Keratinocyte (primary cell): ENCODE measurements around the gene CARS1. TPM values are rescaled to one million over a fixed set of nuclear protein-coding genes. Genes with fewer than 3 reads are reported as not detected.
A peak's percentile ranks its signal among the peaks of the same experiment; 100 is the strongest.

Source experiments
- DNase-seq: peaks from one replicate; pipeline ENCODE4 v3.0.0-alpha.2; 2011; ENCODE audit warnings: low read depth, missing footprints, low spot score
- FAIRE-seq: peaks from 2 replicates; lab custom pipeline; 2011; peaks lifted over from hg19 to GRCh38; lab: Jason Lieb, UNC
- H2AFZ ChIP-seq: 2 replicates; pipeline ENCODE4 v1.6.0; 2012; ENCODE audit warnings: low read length, control low read depth, inconsistent platforms; ENCODE audit not compliant: control insufficient read depth
- H3K27ac ChIP-seq: 2 replicates; pipeline ENCODE4 v1.5.1; 2011; ENCODE audit warnings: low read length; ENCODE audit not compliant: control insufficient read depth, insufficient read depth
- H3K27me3 ChIP-seq: 3 replicates; pipeline ENCODE4 v1.6.0; 2011; ENCODE audit warnings: low read length; ENCODE audit not compliant: control insufficient read depth, insufficient read depth; ENCODE audit errors: extremely low read depth
- H3K36me3 ChIP-seq, 2 experiments: 2 replicates in 1 of 2; 3 replicates in 1 of 2; pipeline ENCODE4 v1.5.1; 2011; ENCODE audit warnings: low read length in 2 of 2, mild to moderate bottlenecking in 1 of 2; ENCODE audit not compliant: control insufficient read depth in 2 of 2, insufficient read depth in 2 of 2; ENCODE audit errors: extremely low read depth in 1 of 2
- H3K4me1 ChIP-seq: 3 replicates; pipeline ENCODE4 v1.5.1; 2011; ENCODE audit warnings: low read length; ENCODE audit not compliant: control insufficient read depth, insufficient read depth; ENCODE audit errors: extremely low read depth
- H3K4me2 ChIP-seq: 3 replicates; pipeline ENCODE4 v1.6.0; 2011; ENCODE audit warnings: low read depth, low read length; ENCODE audit not compliant: control insufficient read depth, insufficient read depth; ENCODE audit errors: extremely low read depth
- H3K4me3 ChIP-seq, 3 experiments: fragments of 200-600 bp in 1 of 3; sonication (generic) in 1 of 3; 2 replicates in 2 of 3; 3 replicates in 1 of 3; pipeline ENCODE4 v1.5.1; 2011 to 2016; ENCODE audit warnings: low read length in 3 of 3, mild to moderate bottlenecking in 3 of 3, control low read depth in 2 of 3, inconsistent platforms in 1 of 3, low read depth in 1 of 3, mixed read lengths in 1 of 3, mixed run types in 1 of 3, moderate library complexity in 1 of 3; ENCODE audit not compliant: control insufficient read depth in 2 of 3, insufficient read depth in 2 of 3; ENCODE audit errors: extremely low read depth in 1 of 3
- H3K79me2 ChIP-seq: 2 replicates; pipeline ENCODE4 v1.6.0; 2012; ENCODE audit warnings: low read length; ENCODE audit not compliant: control insufficient read depth, insufficient read depth
- H3K9ac ChIP-seq: 3 replicates; pipeline ENCODE4 v1.6.0; 2011; ENCODE audit warnings: low read length; ENCODE audit not compliant: control insufficient read depth, insufficient read depth; ENCODE audit errors: extremely low read depth
- H3K9me1 ChIP-seq: 3 replicates; pipeline ENCODE4 v1.6.0; 2011; ENCODE audit warnings: low read length; ENCODE audit not compliant: control insufficient read depth, insufficient read depth; ENCODE audit errors: extremely low read depth
- H3K9me3 ChIP-seq: 2 replicates; pipeline ENCODE4 v1.5.1; 2012; ENCODE audit warnings: low read depth, low read length; ENCODE audit not compliant: control insufficient read depth
- H4K20me1 ChIP-seq: 3 replicates; pipeline ENCODE4 v1.6.0; 2011; ENCODE audit warnings: low read length; ENCODE audit not compliant: control insufficient read depth, insufficient read depth; ENCODE audit errors: extremely low read depth
- CTCF ChIP-seq, 3 experiments: IDR thresholded peaks in 1 of 3; conservative IDR thresholded peaks in 1 of 3; optimal IDR thresholded peaks in 1 of 3; 2 replicates in 2 of 3; 3 replicates in 1 of 3; pipeline versions ENCODE3 to v1.5.1; 2011; ENCODE audit warnings: low read length in 3 of 3, mild to moderate bottlenecking in 3 of 3, moderate library complexity in 2 of 3, control low read depth in 1 of 3, inconsistent platforms in 1 of 3; ENCODE audit not compliant: insufficient read depth in 2 of 3; ENCODE audit errors: extremely low read depth in 1 of 3
- EZH2 ChIP-seq: IDR thresholded peaks from one replicate; pipeline ENCODE4 v1.6.1; 2012; ENCODE audit warnings: inconsistent platforms, mild to moderate bottlenecking, low read length, moderate library complexity
- dilution Hi-C: fragments of 300-500 bp; cut with MboI; formaldehyde crosslinking; loops from one replicate; pipeline ENCODE4 v1.7.0; 2020; ENCODE audit warnings: low sequenced_read_pairs; ENCODE audit not compliant: extremely low pct_ligation_motif_present
- polyA plus RNA-seq, 5 experiments: library from polyadenylated mRNA; depleted of rRNA in 3 of 5; stranded (reverse) in 3 of 5; stranded (forward) in 1 of 5; unstranded in 1 of 5; fragments of >200 nt; gene quantifications; 1 replicate in 1 of 5; 2 replicates in 3 of 5; 3 replicates in 1 of 5; pipeline versions ENCODE4 v1.2.1 to v1.2.3, GENCODE V29; 2011 to 2012; ENCODE audit warnings: missing spikeins in 2 of 5, low read depth in 1 of 5, low replicate concordance in 1 of 5

CARS1 gene
- polyA plus RNA-seq, 1 donor (not counting 4 experiments of a cell fraction or from before 2014, with no cell fraction given) = 60.7 TPM

- Histone ChIP-seq H4K20me1 (peaks cover 43% of the 10 kb centered on the region), H3K27me3 (no peaks in the 10 kb centered on the region), H3K27ac (no peak overlapping the region), H2AFZ (no peak overlapping the region), H3K9me1 (peaks cover 8% of the 10 kb centered on the region), H3K4me1 (peaks cover 19% of the 10 kb centered on the region), H3K36me3 (peaks cover 32 to 72% of the 10 kb centered on the region in 2 experiments), H3K79me2 (peaks cover 34% of the 10 kb centered on the region), H3K4me2 (no peak overlapping the region), H3K9ac (no peak overlapping the region), H3K4me3 (no peak overlapping the region), H3K9me3 (no peaks in the 10 kb centered on the region)
- no peak for TF ChIP-seq CTCF (optimal IDR thresholded peaks at IDR 0.05 in 1 of 3, IDR thresholded peaks at IDR 0.05 in 1 of 3, conservative IDR thresholded peaks at IDR 0.05 in 1 of 3; ENCODE audit: extremely low read depth in 1 of 3, insufficient read depth in 2 of 3, low read length in 3 of 3)
- no peak for TF ChIP-seq EZH2
- no peak for DNase-seq
- dilution Hi-C loops = no loop called here
- no peak for FAIRE-seq
These were observed 16.3 kb downstream of the CARS1 start for GRCh38 chr11:3040881-3041280.

DNA sequence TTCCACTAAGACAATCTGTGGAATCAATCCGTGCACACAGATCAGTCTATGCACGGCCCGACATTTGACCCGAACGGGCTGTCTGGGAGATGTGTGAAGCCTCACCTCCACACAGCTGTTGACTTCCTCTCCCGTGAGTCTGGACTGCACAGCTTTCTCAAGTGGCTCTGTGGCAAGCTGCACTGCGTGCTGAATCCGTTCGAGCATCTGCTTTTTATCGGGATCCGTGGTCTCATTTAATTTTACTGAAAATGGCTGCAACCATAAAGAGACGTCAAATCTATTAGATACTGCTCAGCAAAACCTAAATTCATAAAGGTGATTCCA lies 19.3 kb downstream of the CARS1 start:
- no peak for DNase-seq
- H3K27ac ChIP-seq = no peak overlapping the region
- peaks cover 8% of the 10 kb centered on the region for H3K9me1 ChIP-seq
- no peak overlapping the region for H3K4me3 ChIP-seq
- peaks cover 19% of the 10 kb centered on the region for H3K4me1 ChIP-seq
- H2AFZ ChIP-seq = no peak overlapping the region
- peaks cover 33% of the 10 kb centered on the region for H4K20me1 ChIP-seq
- H3K36me3 ChIP-seq = peaks cover 31 to 72% of the 10 kb centered on the region in 2 experiments
- no peak for TF ChIP-seq CTCF (optimal IDR thresholded peaks at IDR 0.05 in 1 of 3, IDR thresholded peaks at IDR 0.05 in 1 of 3, conservative IDR thresholded peaks at IDR 0.05 in 1 of 3; ENCODE audit: extremely low read depth in 1 of 3, insufficient read depth in 2 of 3, low read length in 3 of 3)
- TF ChIP-seq EZH2 = no peak
- no peak for FAIRE-seq
- H3K9me3 ChIP-seq = no peaks in the 10 kb centered on the region
- no peaks in the 10 kb centered on the region for H3K27me3 ChIP-seq
- dilution Hi-C loops = no loop called here
- peaks cover 12% of the 10 kb centered on the region for H3K79me2 ChIP-seq
- H3K9ac ChIP-seq = no peak overlapping the region
- peak overlapping the region; percentile 69 for H3K4me2 ChIP-seq
